K562 (cell line): ENCODE results near the gene PLCB1. TPM values are rescaled to one million over a fixed set of nuclear protein-coding genes. Genes with fewer than 3 reads are reported as not detected.

Experiments
- ATAC-seq: fragments of 200-7000 bp; cut with Tn5 transposase; 3 replicates; pipeline ENCODE4 v1.9.1; 2020; ENCODE audit warnings: moderate library complexity
- BruUV-seq: library from RNA; stranded (reverse); fragments of 400-500 nt; replicated peaks from 2 replicates; lab custom pipeline; 2021; lab: Mats Ljungman, UMichigan
- CTCF ChIA-PET: fragments of 300-600 bp; formaldehyde crosslinking; extraction: SDS; loops from one replicate; lab custom pipeline; 2021; ENCODE audit warnings: low intra/inter-chr PET ratio; lab: Yijun Ruan, JAX
- POLR2A ChIA-PET: fragments of 300-600, 350-650 bp; sonication (Branson Sonifier 250); formaldehyde crosslinking; extraction: SDS; loops from one replicate; lab custom pipeline; 2021; ENCODE audit warnings: antibody characterized with exemption, inconsistent platforms; lab: Yijun Ruan, JAX
- DNase-seq, 4 experiments: peaks; one replicate each; pipeline versions ENCODE4 v3.0.0 to v3.0.0-alpha.2; 2011 to 2018; ENCODE audit warnings: low spot score in 3 of 4, mixed read lengths in 3 of 4; ENCODE audit errors: extremely low read depth in 1 of 4
- FAIRE-seq: peaks from 2 replicates; lab custom pipeline; 2011; peaks lifted over from hg19 to GRCh38; lab: Jason Lieb, UNC
- H2AFZ ChIP-seq: 2 replicates; pipeline ENCODE4 v1.6.0; 2011; ENCODE audit warnings: low read depth, low read length, control low read depth, inconsistent platforms
- H3K27ac ChIP-seq: fragments of 200-600 bp; 3 replicates; pipeline ENCODE4 v1.8.0; 2011; ENCODE audit warnings: low read depth, mild to moderate bottlenecking, control low read depth, inconsistent platforms, low read length, moderate library complexity, mixed read lengths; ENCODE audit errors: extremely low read depth
- H3K27me3 ChIP-seq, 2 experiments: fragments of 300-600 bp in 1 of 2; 2 replicates in 1 of 2; 3 replicates in 1 of 2; pipeline versions ENCODE4 v1.6.0 to v1.8.0; 2011; ENCODE audit warnings: inconsistent platforms in 2 of 2, low read length in 2 of 2, mild to moderate bottlenecking in 1 of 2, mixed read lengths in 1 of 2, moderate library complexity in 1 of 2; ENCODE audit not compliant: control insufficient read depth in 2 of 2, insufficient read depth in 2 of 2
- H3K36me3 ChIP-seq: fragments of 300-600 bp; 3 replicates; pipeline ENCODE4 v1.8.0; 2011; ENCODE audit warnings: mild to moderate bottlenecking, low read length, inconsistent platforms; ENCODE audit not compliant: control insufficient read depth, insufficient read depth
- H3K4me1 ChIP-seq, 2 experiments: fragments of 200-600 bp in 1 of 2; replicated peaks in 1 of 2; 2 replicates in 1 of 2; 3 replicates in 1 of 2; pipeline versions ENCODE4 v1.5.1 to v1.8.0; 2011; ENCODE audit warnings: inconsistent platforms in 2 of 2, low read length in 2 of 2, mild to moderate bottlenecking in 1 of 2, mixed read lengths in 1 of 2, moderate library complexity in 1 of 2; ENCODE audit not compliant: control insufficient read depth in 2 of 2, insufficient read depth in 2 of 2
- H3K4me2 ChIP-seq: 2 replicates; pipeline ENCODE4 v1.6.1; 2011; ENCODE audit warnings: low read length, control low read depth, inconsistent platforms, mixed read lengths; ENCODE audit not compliant: insufficient read depth
- H3K4me3 ChIP-seq: fragments of 200-600 bp; sonication (generic), shearing (Covaris generic); 2 replicates; pipeline ENCODE4 v1.5.1; 2016; ENCODE audit warnings: control low read depth, inconsistent platforms
- H3K79me2 ChIP-seq: fragments of 200-600 bp; 3 replicates; pipeline ENCODE4 v1.8.0; 2011; ENCODE audit warnings: low read length, inconsistent platforms; ENCODE audit not compliant: control insufficient read depth, insufficient read depth
- H3K9ac ChIP-seq, 2 experiments: 2 replicates each; pipeline versions ENCODE4 v1.6.0 to v1.6.1; 2011; ENCODE audit warnings: low read depth in 2 of 2, low read length in 2 of 2, control low read depth in 1 of 2, inconsistent platforms in 1 of 2, mild to moderate bottlenecking in 1 of 2, mixed read lengths in 1 of 2; ENCODE audit not compliant: insufficient read depth in 1 of 2
- H3K9me1 ChIP-seq: one replicate; pipeline ENCODE4 v1.6.0; 2011; ENCODE audit warnings: inconsistent platforms, mild to moderate bottlenecking, low read length, moderate library complexity; ENCODE audit not compliant: control insufficient read depth, insufficient read depth
- H3K9me3 ChIP-seq: replicated peaks from 2 replicates; pipeline ENCODE4 v1.5.1; 2011; ENCODE audit warnings: low read depth, low read length, inconsistent platforms; ENCODE audit not compliant: control insufficient read depth, insufficient read depth
- H4K20me1 ChIP-seq: replicated peaks from 2 replicates; pipeline ENCODE4 v1.6.1; 2011; ENCODE audit warnings: low read length, inconsistent platforms, mixed read lengths; ENCODE audit not compliant: control insufficient read depth, insufficient read depth
- HEY1 ChIP-seq: fragments of 250-450 bp; sonication (Bioruptor Pico); IDR thresholded peaks from 2 replicates; pipeline ENCODE4 v1.5.0; 2020; ENCODE audit warnings: mild to moderate bottlenecking, moderate library complexity, borderline replicate concordance
- HNRNPLL ChIP-seq: fragments of 200-400 bp; formaldehyde crosslinking; IDR thresholded peaks from 2 replicates; pipeline ENCODE4 v1.6.1; 2017; ENCODE audit warnings: low read length, low read depth, mild to moderate bottlenecking; ENCODE audit not compliant: poor library complexity, severe bottlenecking
- ILK ChIP-seq: fragments of 450-650 bp; IDR thresholded peaks from 2 replicates; pipeline ENCODE4 v1.6.1; 2016; ENCODE audit warnings: missing genetic modification characterization, low read depth, mild to moderate bottlenecking, missing compliant biosample characterization, moderate library complexity, borderline replicate concordance
- IRF9 ChIP-seq: fragments of 450-650 bp; IDR thresholded peaks from 2 replicates; pipeline ENCODE4 v1.6.1; 2016; ENCODE audit warnings: missing biosample characterization, missing genetic modification characterization
- POU5F1 ChIP-seq: fragments of 150-350 bp; IDR thresholded peaks from 2 replicates; pipeline ENCODE4 v1.6.1; 2014; ENCODE audit warnings: borderline replicate concordance, low read length, low read depth, mild to moderate bottlenecking; ENCODE audit not compliant: partially characterized antibody
- SMARCC2 ChIP-seq: fragments of 450-650 bp; IDR thresholded peaks from 2 replicates; pipeline ENCODE4 v1.6.1; 2017; ENCODE audit warnings: antibody characterized with exemption, moderate library complexity, mild to moderate bottlenecking, low read depth
- ZNF507 ChIP-seq: conservative IDR thresholded peaks from 2 replicates; pipeline ENCODE4 v1.6.1; 2017; ENCODE audit warnings: missing genetic modification characterization, missing compliant biosample characterization
- WGBS: fragments of 100-300 bp; shearing (Covaris generic); methylation state at CpG from one replicate; pipeline ENCODE4 v1.1.6; 2016; ENCODE audit warnings: low coverage, mixed read lengths; ENCODE audit not compliant: insufficient coverage; ENCODE audit errors: missing lambda C conversion rate; 5-methylcytosine and 5-hydroxymethylcytosine counted together
- in situ Hi-C: fragments of 300-500 bp; cut with MboI; formaldehyde crosslinking; loops from 4 replicates; pipeline ENCODE4 v1.15.0; 2018; ENCODE audit warnings: inconsistent platforms, mixed read lengths
- intact Hi-C: fragments of 100-400 bp; cut with micrococcal nuclease; formaldehyde crosslinking; loops from 2 replicates; pipeline ENCODE4 v1.14.2; 2022
- polyA plus RNA-seq, 8 experiments: library from polyadenylated mRNA; depleted of rRNA in 4 of 8; stranded (reverse) in 5 of 8; unstranded in 3 of 8; fragments of >200 nt; fragmentation: Nextera tagmentation in 2 of 8; fragmentation: Illumina TruSeq in 1 of 8; extraction: Ambion mirVana in 2 of 8; extraction: Trizol in 1 of 8; gene quantifications; 2 replicates each; pipeline versions ENCODE4 v1.2.1 to v1.2.3, GENCODE V29; 2011 to 2014; ENCODE audit warnings: inconsistent platforms in 1 of 8, missing spikeins in 1 of 8
- total RNA-seq, 7 experiments: library from RNA; depleted of rRNA in 6 of 7; stranded (reverse); fragments of >200 nt in 6 of 7; fragmentation: Illumina TruSeq in 2 of 7; extraction: Trizol in 2 of 7; gene quantifications; 2 replicates each; pipeline versions ENCODE4 v1.2.1 to v1.2.3, GENCODE V29; 2011 to 2021; ENCODE audit warnings: low replicate concordance in 1 of 7

Gene PLCB1
- total and polyA plus RNA-seq, 9 of the 15 experiments (the other 6 are each of a cell fraction or from before 2014, with no cell fraction given) = 0.34 to 3.1 (median 1.3) TPM

GRCh38 chr20:8326899-8327298, 194.8 kb downstream of the PLCB1 start:
- DNase-seq (no peak), ATAC-seq (no peak), FAIRE-seq (no peak)
- H3K4me1 ChIP-seq = no peaks in the 10 kb centered on the region
- ChIA-PET CTCF (no interaction called here), POLR2A (no interaction called here)
- H4K20me1 ChIP-seq = no peaks in the 10 kb centered on the region
- H3K9me3 ChIP-seq = no peaks in the 10 kb centered on the region
- no peaks in the 10 kb centered on the region for H3K79me2 ChIP-seq
- H3K4me2 ChIP-seq = no peak overlapping the region
- no peak overlapping the region for H2AFZ ChIP-seq
- H3K9ac ChIP-seq = no peak overlapping the region
- WGBS = 0% methylated on average over 5 of the region's 5 CpGs
- no peaks in the 10 kb centered on the region for H3K36me3 ChIP-seq
- no peak overlapping the region for H3K4me3 ChIP-seq
- BruUV-seq = no TSS peak
- intact Hi-C loops (no loop called here), in situ Hi-C loops (no loop called here)
- no peak for TF ChIP-seq POU5F1
- TF ChIP-seq HEY1 (CRISPR knock-in tag) = no peak
- no peak for TF ChIP-seq ILK
- no peak for TF ChIP-seq ZNF507
- TF ChIP-seq HNRNPLL = no peak
- TF ChIP-seq IRF9 = no peak
- TF ChIP-seq SMARCC2 = no peak
- TF ChIP-seq, all 486 proteins: peak for 0
- Histone ChIP-seq H3K9me1 (no peaks in the 10 kb centered on the region), H3K27me3 (no peaks in the 10 kb centered on the region), H3K27ac (no peak overlapping the region)
